HG03460 (cell line): ENCODE results near the gene NLRX1.
"Not testable (repeated sequence)": the region's sequence is repeated elsewhere in the genome, so short reads cannot be mapped to it uniquely, and the experiment has no call there.

Source experiments
- ATAC-seq: cut with Tn5 transposase; IDR thresholded peaks from one replicate; pipeline ENCODE4 v1.9.1; 2021; ENCODE audit not compliant: unreplicated experiment

Gene NLRX1

GRCh38 chr11:119154178-119154577, 14.3 kb upstream of the NLRX1 start:
- ATAC-seq = no peak

- no peak for ATAC-seq
Observed at GRCh38 chr11:119155733-119156492, 12.6 kb upstream of the NLRX1 start.

- ATAC-seq = no peak
Observed at GRCh38 chr11:119156496-119156895, 12.0 kb upstream of the NLRX1 start.

- no peak for ATAC-seq
Observed at GRCh38 chr11:119157063-119157462, 11.5 kb upstream of the NLRX1 start.

- no peak for ATAC-seq
Observed at GRCh38 chr11:119158467-119158866, 10.1 kb upstream of the NLRX1 start.

GRCh38 chr11:119160151-119160550, 8.4 kb upstream of the NLRX1 start:
- ATAC-seq = no peak

GRCh38 chr11:119161871-119162270, 6.7 kb upstream of the NLRX1 start:
- ATAC-seq = no peak

GRCh38 chr11:119166368-119167076, 2.0 kb upstream of the NLRX1 start:
- ATAC-seq = no peak

GRCh38 chr11:119167077-119167458, 1.5 kb upstream of the NLRX1 start:
- not testable (repeated sequence) for ATAC-seq

- ATAC-seq = no peak
Observed at GRCh38 chr11:119167933-119168332, 592 bp upstream of the NLRX1 start.

GRCh38 chr11:119169282-119169719, 776 bp downstream of the NLRX1 start:
- peak; percentile 19 for ATAC-seq

GRCh38 chr11:119172513-119172912, 4.0 kb downstream of the NLRX1 start:
- ATAC-seq = no peak

- ATAC-seq = no peak
Observed at GRCh38 chr11:119173453-119173852, 4.9 kb downstream of the NLRX1 start.

GRCh38 chr11:119175493-119176077, 7.1 kb downstream of the NLRX1 start:
- no peak for ATAC-seq

GRCh38 chr11:119178166-119178680, 9.7 kb downstream of the NLRX1 start:
- no peak for ATAC-seq

GRCh38 chr11:119179342-119179741, 10.8 kb downstream of the NLRX1 start:
- no peak for ATAC-seq

GRCh38 chr11:119179983-119180382, 11.5 kb downstream of the NLRX1 start:
- ATAC-seq = no peak

- no peak for ATAC-seq
Observed at GRCh38 chr11:119180729-119181676, 12.5 kb downstream of the NLRX1 start.

- ATAC-seq = no peak
Observed at GRCh38 chr11:119181677-119182412, 13.3 kb downstream of the NLRX1 start.

GRCh38 chr11:119184399-119184798, 15.9 kb downstream of the NLRX1 start:
- not testable (repeated sequence) for ATAC-seq
